GM19099 (cell line): ENCODE measurements around the gene MAGEA3.
"Not testable (repeated sequence)": the region's sequence is repeated elsewhere in the genome, so short reads cannot be mapped to it uniquely, and the experiment has no call there.

Source experiments
- POLR2A ChIP-seq: IDR thresholded peaks from 3 replicates; pipeline ENCODE4 v1.6.1; 2011; ENCODE audit warnings: low read depth; ENCODE audit not compliant: insufficient read length; ENCODE audit errors: extremely low read depth

The MAGEA3 gene, protein sequence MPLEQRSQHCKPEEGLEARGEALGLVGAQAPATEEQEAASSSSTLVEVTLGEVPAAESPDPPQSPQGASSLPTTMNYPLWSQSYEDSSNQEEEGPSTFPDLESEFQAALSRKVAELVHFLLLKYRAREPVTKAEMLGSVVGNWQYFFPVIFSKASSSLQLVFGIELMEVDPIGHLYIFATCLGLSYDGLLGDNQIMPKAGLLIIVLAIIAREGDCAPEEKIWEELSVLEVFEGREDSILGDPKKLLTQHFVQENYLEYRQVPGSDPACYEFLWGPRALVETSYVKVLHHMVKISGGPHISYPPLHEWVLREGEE

DNA sequence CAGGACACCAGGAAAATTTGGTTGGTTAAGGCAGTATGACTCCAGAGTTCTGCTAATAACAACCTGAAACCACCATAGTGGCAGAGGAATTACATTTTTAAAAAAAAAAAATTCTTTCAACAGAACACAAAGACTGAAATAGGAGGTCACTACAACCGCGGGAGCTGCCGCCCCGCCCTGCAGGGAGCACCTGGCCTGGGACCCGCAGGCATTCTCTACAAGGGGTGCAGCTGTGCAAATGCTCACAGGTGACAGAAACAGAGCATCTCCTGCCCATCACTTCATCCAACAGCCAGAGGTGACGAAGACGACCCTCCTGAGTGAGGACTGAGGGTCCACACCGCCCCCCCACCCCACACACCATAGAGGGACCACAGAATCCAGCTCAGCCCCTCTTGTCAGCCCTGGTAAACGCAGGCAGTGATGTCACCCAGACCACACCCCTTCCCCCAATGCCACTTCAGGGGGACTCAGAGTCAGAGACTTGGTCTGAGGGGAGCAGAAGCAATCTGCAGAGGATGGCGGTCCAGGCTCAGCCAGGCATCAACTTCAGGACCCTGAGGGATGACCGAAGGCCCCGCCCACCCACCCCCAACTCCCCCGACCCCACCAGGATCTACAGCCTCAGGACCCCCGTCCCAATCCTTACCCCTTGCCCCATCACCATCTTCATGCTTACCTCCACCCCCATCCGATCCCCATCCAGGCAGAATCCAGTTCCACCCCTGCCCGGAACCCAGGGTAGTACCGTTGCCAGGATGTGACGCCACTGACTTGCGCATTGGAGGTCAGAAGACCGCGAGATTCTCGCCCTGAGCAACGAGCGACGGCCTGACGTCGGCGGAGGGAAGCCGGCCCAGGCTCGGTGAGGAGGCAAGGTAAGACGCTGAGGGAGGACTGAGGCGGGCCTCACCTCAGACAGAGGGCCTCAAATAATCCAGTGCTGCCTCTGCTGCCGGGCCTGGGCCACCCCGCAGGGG, at the start of gene MAGEA3:
Gene MAGEA3, plus strand, starts transcription at position 843 of the 980 bp plus-strand sequence. CDS start 2,039 bp downstream, outside the sequence.
- not testable (repeated sequence) for TF ChIP-seq POLR2A

DNA sequence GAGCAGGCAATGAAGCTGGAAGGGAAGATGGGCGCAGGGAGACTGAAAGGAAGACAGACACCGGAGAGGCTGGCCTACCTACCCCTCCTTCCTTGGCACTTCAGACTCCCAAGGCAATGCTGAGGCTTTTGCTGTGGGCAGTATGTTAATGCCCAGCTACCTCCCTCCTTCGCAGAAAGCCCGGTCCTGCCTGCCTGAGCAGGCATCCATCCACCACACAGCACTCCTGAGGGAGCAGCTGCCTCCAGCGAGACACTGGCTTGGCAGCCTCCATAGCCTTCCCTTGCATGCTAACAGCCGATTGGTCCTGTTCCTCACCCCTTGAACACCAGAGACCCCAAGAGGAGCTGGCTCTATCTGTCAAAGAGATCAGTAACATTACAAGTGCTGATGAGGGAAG, 46.5 kb upstream of the MAGEA3 start:
- TF ChIP-seq POLR2A: no peak

DNA sequence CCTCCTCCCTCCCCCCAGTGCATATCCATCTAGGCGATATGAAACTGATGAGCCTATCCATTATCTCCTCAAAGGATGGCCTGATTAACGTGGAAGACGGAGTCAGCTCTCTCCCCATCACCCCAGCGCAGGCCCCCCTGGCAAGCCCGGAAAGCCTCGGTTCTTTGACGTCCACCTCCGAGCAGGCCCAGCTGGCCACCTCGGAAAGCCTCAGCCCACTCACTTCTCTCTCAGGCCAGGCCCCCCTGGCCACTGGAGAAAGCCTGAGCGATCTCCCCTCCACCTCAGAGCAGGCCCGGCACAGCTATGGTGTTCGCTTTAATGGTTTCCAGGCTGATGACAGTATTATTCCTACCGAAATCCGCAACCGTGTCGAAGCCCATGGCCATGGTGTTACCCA, 46.1 kb upstream of the MAGEA3 start:
- TF ChIP-seq POLR2A: no peak

DNA sequence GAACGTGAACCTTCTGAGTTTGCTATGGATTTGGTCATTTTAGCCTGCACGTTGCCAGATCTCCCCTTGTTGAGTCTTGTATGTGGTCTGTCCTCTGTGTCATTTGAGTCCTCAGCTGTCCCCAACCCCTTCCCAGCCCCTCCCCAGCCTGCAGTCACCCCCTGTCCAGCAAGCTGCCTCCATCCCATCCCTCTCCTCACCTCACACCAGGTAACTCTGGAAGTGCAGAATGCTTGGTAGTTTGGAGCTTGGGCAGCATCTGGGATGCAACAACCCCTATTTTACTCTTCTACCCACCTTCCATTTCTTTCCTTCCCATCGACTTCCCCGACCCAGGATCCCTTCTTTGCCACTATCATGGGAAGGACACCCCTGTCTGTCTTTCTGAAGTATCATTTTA, 42.5 kb upstream of the MAGEA3 start:
- TF ChIP-seq POLR2A: no peak

DNA sequence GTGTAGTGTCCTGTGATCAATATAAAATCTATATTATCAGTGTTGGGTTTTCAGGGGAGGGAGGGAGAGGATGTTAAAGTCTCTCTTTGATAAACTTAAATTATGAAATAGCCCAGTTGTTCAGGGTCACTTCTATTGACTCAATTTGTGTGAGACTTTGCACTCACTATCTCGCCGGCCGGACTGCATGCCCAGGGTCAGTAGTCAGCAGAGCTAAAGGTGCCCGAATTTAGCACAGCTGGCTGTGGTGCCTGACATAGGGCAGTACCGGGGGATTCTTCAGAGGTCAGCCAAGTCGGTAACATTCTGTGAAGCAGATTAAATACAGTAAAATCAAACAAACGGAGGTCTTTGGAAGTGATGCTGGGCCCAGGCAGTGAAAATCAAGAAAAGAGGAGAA, 41.7 kb upstream of the MAGEA3 start:
- no peak for TF ChIP-seq POLR2A

DNA sequence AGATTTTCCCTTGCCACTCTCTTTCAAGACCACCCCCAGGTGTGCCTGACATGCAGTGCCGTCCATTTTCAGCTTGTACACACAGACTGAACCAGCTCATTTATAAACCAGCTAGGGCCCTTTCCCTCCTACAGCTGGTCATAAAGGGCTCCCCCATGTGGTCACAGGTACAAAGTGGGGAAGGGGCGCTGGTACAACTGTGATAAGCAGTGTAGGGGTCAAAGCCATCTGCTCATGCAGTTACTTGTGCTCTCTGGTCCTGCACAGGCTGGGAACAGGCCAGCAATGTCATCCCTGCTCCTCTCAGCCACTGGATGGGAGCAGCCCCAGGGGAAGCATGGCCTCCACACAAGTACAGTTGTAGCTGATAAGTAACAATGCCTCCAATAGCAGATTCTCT, 40.3 kb upstream of the MAGEA3 start:
- no peak for TF ChIP-seq POLR2A

DNA sequence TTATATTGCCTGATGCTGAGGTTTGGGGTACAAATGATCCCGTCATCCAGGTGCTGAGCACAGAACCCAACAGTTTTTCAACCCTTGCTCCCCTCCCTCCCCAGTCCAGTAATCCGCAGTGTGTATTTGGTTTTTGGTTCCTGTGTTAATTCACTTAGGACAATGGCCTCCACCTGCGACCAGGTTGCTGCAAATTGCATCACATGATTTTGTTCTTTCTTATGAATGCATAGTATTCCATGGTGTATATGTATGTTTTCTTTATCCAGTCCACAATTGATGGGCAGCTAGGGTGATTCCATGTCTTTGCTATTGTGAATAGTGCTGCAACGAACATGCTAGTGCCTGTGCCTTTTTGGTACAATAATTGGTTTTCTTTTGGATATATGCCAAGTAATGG, 35.5 kb upstream of the MAGEA3 start:
- no peak for TF ChIP-seq POLR2A

DNA sequence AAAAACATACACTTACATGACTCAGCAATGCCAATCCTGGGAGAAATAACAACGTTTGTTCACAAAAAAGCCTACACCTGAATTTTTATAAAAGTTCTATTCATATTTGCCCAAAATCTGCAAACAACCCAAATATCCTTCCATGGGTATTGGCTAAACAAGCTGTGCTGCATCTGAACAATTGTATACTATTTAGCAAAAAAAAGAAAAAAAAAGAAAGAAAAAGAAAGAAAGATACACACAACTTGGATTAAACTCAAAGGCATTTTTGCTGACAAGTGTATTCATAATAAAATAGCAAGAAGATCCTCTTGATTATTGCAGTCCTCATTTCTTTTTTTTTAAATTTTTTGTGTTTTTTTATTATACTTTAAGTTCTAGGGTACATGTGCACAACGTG, 24.5 kb upstream of the MAGEA3 start:
- TF ChIP-seq POLR2A: no peak

DNA sequence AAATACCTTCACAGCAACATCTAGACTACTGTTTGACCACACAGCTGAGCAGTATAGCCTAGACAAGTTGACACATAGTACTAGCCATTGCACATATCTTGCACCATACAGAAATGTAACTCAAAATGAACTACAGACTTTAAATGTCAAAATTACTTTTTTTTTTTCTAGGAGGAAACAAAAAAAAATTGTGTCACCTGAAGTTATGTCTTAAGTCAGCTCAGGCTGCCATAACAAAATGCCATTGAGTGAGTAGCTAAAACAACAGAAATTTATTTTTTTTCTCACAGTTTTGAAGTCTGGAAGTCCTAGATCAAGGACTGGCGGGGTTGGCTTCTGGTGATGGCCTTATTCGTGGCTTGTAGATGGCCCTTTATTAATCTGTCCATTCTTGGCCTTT, 10.6 kb downstream of the MAGEA3 start, which contains the start of gene CSAG2:
Gene CSAG2, minus strand, starts transcription at position 101 of the 400 bp plus-strand sequence. CDS start 161 bp downstream, outside the sequence.
- not testable (repeated sequence) for TF ChIP-seq POLR2A

DNA sequence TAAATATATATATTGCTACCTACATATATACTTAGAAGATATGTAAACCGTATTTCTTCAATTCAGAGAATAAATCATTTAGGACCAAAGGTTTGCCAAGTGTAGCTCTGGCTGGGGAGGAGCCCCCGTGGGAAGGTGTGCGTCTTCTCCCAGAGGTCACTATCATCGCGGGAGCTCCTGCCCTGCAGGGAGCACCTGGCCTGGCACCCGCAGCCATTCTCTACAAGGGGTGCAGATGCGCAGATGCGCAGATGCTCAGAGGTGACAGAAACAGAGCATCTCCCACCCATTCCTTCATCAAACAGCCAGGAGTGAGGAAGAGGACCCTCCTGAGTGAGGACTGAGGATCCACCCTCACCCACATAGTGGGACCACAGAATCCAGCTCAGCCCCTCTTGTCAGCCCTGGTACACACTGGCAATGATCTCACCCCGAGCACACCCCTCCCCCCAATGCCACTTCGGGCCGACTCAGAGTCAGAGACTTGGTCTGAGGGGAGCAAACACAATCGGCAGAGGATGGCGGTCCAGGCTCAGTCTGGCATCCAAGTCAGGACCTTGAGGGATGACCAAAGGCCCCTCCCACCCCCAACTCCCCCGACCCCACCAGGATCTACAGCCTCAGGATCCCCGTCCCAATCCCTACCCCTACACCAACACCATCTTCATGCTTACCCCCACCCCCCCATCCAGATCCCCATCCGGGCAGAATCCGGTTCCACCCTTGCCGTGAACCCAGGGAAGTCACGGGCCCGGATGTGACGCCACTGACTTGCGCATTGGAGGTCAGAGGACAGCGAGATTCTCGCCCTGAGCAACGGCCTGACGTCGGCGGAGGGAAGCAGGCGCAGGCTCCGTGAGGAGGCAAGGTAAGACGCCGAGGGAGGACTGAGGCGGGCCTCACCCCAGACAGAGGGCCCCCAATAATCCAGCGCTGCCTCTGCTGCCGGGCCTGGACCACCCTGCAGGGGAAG, 15.5 kb downstream of the MAGEA3 start, which contains the start of gene MAGEA2B:
Gene MAGEA2B, plus strand, starts transcription at position 814 of the 973 bp plus-strand sequence. CDS start 2,479 bp downstream, outside the sequence.
- not testable (repeated sequence) for TF ChIP-seq POLR2A

DNA sequence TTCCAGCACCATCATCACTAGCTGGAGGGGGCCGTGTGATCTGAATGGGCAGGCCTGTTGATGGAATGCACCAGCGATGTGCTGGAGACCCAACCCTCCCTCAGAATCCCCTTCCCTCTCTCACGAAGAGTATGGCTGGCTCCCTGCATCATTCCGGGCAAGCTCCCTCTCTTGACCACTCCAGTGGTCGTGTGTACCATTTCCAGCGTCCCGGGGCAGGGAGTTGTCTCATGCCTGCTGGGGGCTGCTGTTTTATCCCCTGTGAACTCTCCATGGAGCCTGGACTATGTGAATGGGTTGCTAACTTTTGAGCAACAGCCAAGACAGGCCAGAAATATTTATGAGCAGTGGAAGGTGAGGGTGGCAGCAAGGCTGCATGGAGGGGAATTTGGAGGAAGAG, 26.8 kb downstream of the MAGEA3 start:
- TF ChIP-seq POLR2A: no peak

DNA sequence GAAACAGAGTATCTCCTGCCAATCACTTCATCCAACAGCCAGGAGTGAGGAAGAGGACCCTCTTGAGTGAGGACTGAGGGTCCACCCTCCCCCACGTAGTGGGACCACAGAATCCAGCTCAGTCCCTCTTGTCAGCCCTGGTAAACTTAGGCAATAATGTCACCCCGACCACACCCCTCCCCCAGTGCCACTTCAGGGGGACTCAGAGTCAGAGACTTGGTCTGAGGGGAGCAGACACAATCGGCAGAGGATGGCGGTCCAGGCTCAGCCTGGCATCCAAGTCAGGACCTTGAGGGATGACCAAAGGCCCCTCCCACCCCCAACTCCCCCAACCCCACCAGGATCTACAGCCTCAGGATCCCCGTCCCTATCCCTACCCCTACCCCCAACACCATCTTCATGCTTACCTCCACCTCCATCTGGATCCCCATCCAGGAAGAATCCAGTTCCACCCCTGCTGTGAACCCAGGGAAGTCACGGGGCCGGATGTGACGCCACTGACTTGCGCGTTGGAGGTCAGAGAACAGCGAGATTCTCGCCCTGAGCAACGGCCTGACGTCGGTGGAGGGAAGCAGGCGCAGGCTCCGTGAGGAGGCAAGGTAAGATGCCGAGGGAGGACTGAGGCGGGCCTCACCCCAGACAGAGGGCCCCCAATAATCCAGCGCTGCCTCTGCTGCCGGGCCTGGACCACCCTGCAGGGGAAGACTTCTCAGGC, 34.8 kb downstream of the MAGEA3 start, which contains the start of the genes CSAG1 and MAGEA12:
Gene CSAG1, minus strand, starts transcription at position 461 of the 715 bp plus-strand sequence. CDS start 1,261 bp downstream, outside the sequence.
Gene MAGEA12, plus strand, starts transcription at position 497 of the 715 bp plus-strand sequence. CDS start 2,405 bp downstream, outside the sequence.
- no peak for TF ChIP-seq POLR2A

DNA sequence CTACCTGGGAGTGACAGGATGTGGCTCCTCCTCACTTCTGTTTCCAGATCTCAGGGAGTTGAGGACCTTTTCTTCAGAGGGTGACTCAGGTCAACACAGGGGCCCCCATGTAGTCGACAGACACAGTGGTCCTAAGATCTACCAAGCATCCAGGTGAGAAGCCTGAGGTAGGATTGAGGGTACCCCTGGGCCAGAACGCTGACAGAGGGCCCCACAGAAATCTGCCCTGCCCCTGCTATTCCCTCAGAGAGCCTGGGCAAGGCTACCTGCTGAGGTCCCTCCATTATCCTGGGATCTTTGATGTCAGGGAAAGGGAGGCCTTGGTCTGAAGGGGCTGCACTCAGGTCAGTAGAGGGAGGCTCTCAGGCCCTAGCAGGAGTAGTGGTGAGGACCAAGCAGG, 36.5 kb downstream of the MAGEA3 start:
- TF ChIP-seq POLR2A: no peak
